SK-N-SH (cell line): ENCODE results near the gene CPEB4. TPM values are rescaled to one million over a fixed set of nuclear protein-coding genes. Genes with fewer than 3 reads are reported as not detected.
A peak's percentile ranks its signal among the peaks of the same experiment; 100 is the strongest.

ENCODE experiments used
- CTCF ChIA-PET: fragments of 300-600, 350-600 bp; formaldehyde crosslinking; extraction: SDS; loops from one replicate; lab custom pipeline; 2021; lab: Yijun Ruan, JAX
- POLR2A ChIA-PET: fragments of 350-600 bp; sonication (Branson Sonifier 250); formaldehyde crosslinking; extraction: SDS; loops from one replicate; lab custom pipeline; 2020; ENCODE audit warnings: antibody characterized with exemption, inconsistent platforms; lab: Yijun Ruan, JAX
- DNase-seq: peaks from one replicate; pipeline ENCODE4 v3.0.0; 2012
- H2AFZ ChIP-seq: fragments of 200-600 bp; sonication (generic); 2 replicates; pipeline ENCODE4 v1.8.1; 2016; ENCODE audit warnings: antibody characterized with exemption, mild to moderate bottlenecking, low read depth
- H3F3A ChIP-seq: fragments of 200-600 bp; sonication (generic); replicated peaks from 2 replicates; pipeline ENCODE3; 2016; ENCODE audit warnings: antibody characterized with exemption, mild to moderate bottlenecking; ENCODE audit not compliant: insufficient read depth
- H3K27ac ChIP-seq, 2 experiments: fragments of 200-500 bp in 1 of 2; fragments of 200-600 bp in 1 of 2; sonication (Bioruptor generic) in 1 of 2; sonication (generic), shearing (Covaris generic) in 1 of 2; 2 replicates each; pipeline versions ENCODE4 v1.5.1 to v1.6.1; 2014 to 2016; ENCODE audit warnings: low read depth in 2 of 2, inconsistent platforms in 1 of 2, low read length in 1 of 2, mild to moderate bottlenecking in 1 of 2, mixed read lengths in 1 of 2
- H3K27me3 ChIP-seq: fragments of 200-600 bp; sonication (generic), shearing (Covaris generic); 2 replicates; pipeline ENCODE4 v1.6.1; 2016; ENCODE audit warnings: mixed run types; ENCODE audit not compliant: insufficient read depth
- H3K36me3 ChIP-seq, 2 experiments: fragments of 200-500 bp in 1 of 2; fragments of 200-600 bp in 1 of 2; sonication (Bioruptor generic) in 1 of 2; sonication (generic) in 1 of 2; replicated peaks in 1 of 2; 2 replicates each; pipeline versions ENCODE3 to v1.5.1; 2014 to 2016; ENCODE audit warnings: low read length in 1 of 2, mild to moderate bottlenecking in 1 of 2; ENCODE audit not compliant: insufficient read depth in 2 of 2, control insufficient read depth in 1 of 2
- H3K4me1 ChIP-seq, 2 experiments: fragments of 200-500 bp in 1 of 2; fragments of 200-600 bp in 1 of 2; sonication (Bioruptor generic) in 1 of 2; sonication (generic), shearing (Covaris generic) in 1 of 2; 2 replicates each; pipeline versions ENCODE4 v1.5.1 to v1.6.1; 2014 to 2016; ENCODE audit warnings: low read depth in 1 of 2, low read length in 1 of 2, mixed run types in 1 of 2; ENCODE audit not compliant: insufficient read depth in 2 of 2, control insufficient read depth in 1 of 2
- H3K4me2 ChIP-seq: fragments of 200-600 bp; sonication (generic), shearing (Covaris generic); 2 replicates; pipeline ENCODE4 v1.6.1; 2017; ENCODE audit warnings: mixed run types
- H3K4me3 ChIP-seq, 2 experiments: fragments of 200-500 bp in 1 of 2; fragments of 200-600 bp in 1 of 2; sonication (Bioruptor generic) in 1 of 2; sonication (generic), shearing (Covaris generic) in 1 of 2; 2 replicates each; pipeline versions ENCODE4 v1.5.1 to v1.8.1; 2014 to 2016; ENCODE audit warnings: low read depth in 2 of 2, inconsistent platforms in 1 of 2, low read length in 1 of 2, mild to moderate bottlenecking in 1 of 2, mixed read lengths in 1 of 2, moderate library complexity in 1 of 2
- H3K79me2 ChIP-seq: fragments of 200-600 bp; sonication (generic); 2 replicates; pipeline ENCODE4 v1.8.1; 2017; ENCODE audit warnings: mild to moderate bottlenecking; ENCODE audit not compliant: insufficient read depth
- H3K9ac ChIP-seq: fragments of 200-600 bp; sonication (generic); 2 replicates; pipeline ENCODE4 v1.6.1; 2017; ENCODE audit warnings: mixed run types
- H3K9me2 ChIP-seq: fragments of 200-600 bp; sonication (generic); 2 replicates; pipeline ENCODE4 v1.6.1; 2017; ENCODE audit warnings: mixed run types
- H3K9me3 ChIP-seq: fragments of 200-600 bp; sonication (generic); 2 replicates; pipeline ENCODE4 v1.6.1; 2017; ENCODE audit warnings: mixed run types, mild to moderate bottlenecking, moderate library complexity
- H4K20me1 ChIP-seq: fragments of 200-600 bp; sonication (generic); 2 replicates; pipeline ENCODE4 v1.6.1; 2017; ENCODE audit warnings: mild to moderate bottlenecking, mixed run types; ENCODE audit not compliant: insufficient read depth
- ELF1 ChIP-seq: IDR thresholded peaks from 2 replicates; pipeline ENCODE4 v1.4.0; 2012
- REST ChIP-seq: IDR thresholded peaks from 2 replicates; pipeline ENCODE4 v1.6.1; 2012; ENCODE audit warnings: mild to moderate bottlenecking, low read depth, low read length, moderate library complexity
- SIN3A ChIP-seq: IDR thresholded peaks from 2 replicates; pipeline ENCODE4 v1.6.1; 2012; ENCODE audit warnings: low read depth, mild to moderate bottlenecking, low read length, moderate library complexity, borderline replicate concordance
- SMC3 ChIP-seq: IDR thresholded peaks from 2 replicates; pipeline ENCODE4 v1.6.1; 2012; ENCODE audit warnings: low read depth, low read length, improper control_type of control experiment
- USF1 ChIP-seq: IDR thresholded peaks from 2 replicates; pipeline ENCODE4 v1.4.0; 2012; ENCODE audit warnings: low read depth, borderline replicate concordance
- WGBS: methylation state at CpG from one replicate; pipeline ENCODE4 v1.1.6; 2017; ENCODE audit warnings: low lambda C conversion rate; 5-methylcytosine and 5-hydroxymethylcytosine counted together
- polyA plus RNA-seq, 3 experiments: library from polyadenylated mRNA; depleted of rRNA; stranded (reverse); fragments of >200 nt; gene quantifications; 2 replicates each; pipeline ENCODE4 v1.2.3, GENCODE V29; 2012

The CPEB4 gene
- polyA plus RNA-seq, 1 of the 3 experiments (the other 2 are of a cell fraction), result 6.8 TPM

GRCh38 chr5:173920024-173920753 is 32.0 kb downstream of the CPEB4 start:
- H3K9ac ChIP-seq, result peak overlapping the region; percentile 90

More at GRCh38 chr5:173920024-173920753, 32.0 kb downstream of the CPEB4 start:
- WGBS, result 89% methylated on average over 3 of the region's 3 CpGs
- no peaks in the 10 kb centered on the region for H3K9me3 ChIP-seq
- H3K4me1 ChIP-seq, result peaks cover 24 to 34% of the 10 kb centered on the region in 2 experiments; a peak in 3 of 4 replicates
- peaks cover 0 to 10% of the 10 kb centered on the region in 2 experiments for H3K36me3 ChIP-seq
- peak overlapping the region; percentile 94 to 96 for H3K27ac ChIP-seq
- H3K27me3 ChIP-seq, result no peaks in the 10 kb centered on the region
- peak overlapping the region; percentile 79 for H3K4me2 ChIP-seq
- H3F3A ChIP-seq, result peaks cover 17% of the 10 kb centered on the region
- peaks cover 71% of the 10 kb centered on the region for H3K79me2 ChIP-seq
- peak overlapping the region in 1 of 2 experiments; percentile 30; a peak in 2 of 4 replicates for H3K4me3 ChIP-seq
- POLR2A ChIA-PET, result no interaction called here
- no peaks in the 10 kb centered on the region for H4K20me1 ChIP-seq
- TF ChIP-seq SIN3A (no peak), SMC3 (no peak), ELF1 (no peak), USF1 (no peak), REST (no peak)
- DNase-seq, result no peak
- H3K9me2 ChIP-seq, result no peaks in the 10 kb centered on the region
- CTCF ChIA-PET, result no interaction called here
- no peak overlapping the region for H2AFZ ChIP-seq
